Natural killer cell (primary cell): ENCODE measurements around the gene GRHL1. TPM values are rescaled to one million over a fixed set of nuclear protein-coding genes. Genes with fewer than 3 reads are reported as not detected.

Source experiments
- ATAC-seq, 3 donors: fragments of 150-1000 bp in 2 of 3; fragments of 200-7000 bp in 1 of 3; cut with Tn5 transposase; 1 replicate in 1 of 3; 2 replicates in 2 of 3; pipeline ENCODE4 v1.10.0; 2021; ENCODE audit warnings: mild to moderate bottlenecking in 2 of 3, moderate library complexity in 2 of 3
- DNase-seq, 2 donors: peaks; one replicate each; pipeline versions ENCODE4 v3.0.0 to v3.0.0-alpha.2; 2013 to 2021; ENCODE audit warnings: mixed read lengths in 1 of 2
- H3K27ac ChIP-seq: one replicate; pipeline ENCODE4 v1.5.1; 2013; ENCODE audit warnings: mild to moderate bottlenecking, low read length
- H3K27me3 ChIP-seq: one replicate; pipeline ENCODE4 v1.6.1; 2013; ENCODE audit warnings: low read length; ENCODE audit not compliant: control insufficient read depth, insufficient read depth
- H3K36me3 ChIP-seq: one replicate; pipeline ENCODE4 v1.6.1; 2013; ENCODE audit warnings: low read length; ENCODE audit not compliant: control insufficient read depth, insufficient read depth
- H3K4me1 ChIP-seq: one replicate; pipeline ENCODE4 v1.6.1; 2013; ENCODE audit warnings: low read length; ENCODE audit not compliant: control insufficient read depth, insufficient read depth
- H3K4me3 ChIP-seq: one replicate; pipeline ENCODE4 v1.5.1; 2013; ENCODE audit warnings: low read length
- H3K9me3 ChIP-seq: one replicate; pipeline ENCODE4 v1.6.1; 2013; ENCODE audit warnings: low read length; ENCODE audit not compliant: control insufficient read depth, insufficient read depth
- H3K27ac Mint-ChIP-seq, 2 donors: one replicate each; pipeline ENCODE4 v1.8.0; 2022; ENCODE audit warnings: mild to moderate bottlenecking in 2 of 2, mixed read lengths in 2 of 2, moderate library complexity in 1 of 2
- H3K27me3 Mint-ChIP-seq, 2 donors: one replicate each; pipeline ENCODE4 v1.8.0; 2022; ENCODE audit warnings: low read depth in 2 of 2, mixed read lengths in 2 of 2
- H3K36me3 Mint-ChIP-seq: one replicate; pipeline ENCODE4 v1.8.0; 2022; ENCODE audit warnings: mixed read lengths
- H3K4me1 Mint-ChIP-seq, 2 donors: one replicate each; pipeline ENCODE4 v1.8.0; 2022; ENCODE audit warnings: mixed read lengths in 2 of 2
- H3K4me3 Mint-ChIP-seq: one replicate; pipeline ENCODE4 v1.8.0; 2022; ENCODE audit warnings: mild to moderate bottlenecking, moderate library complexity, mixed read lengths
- H3K9me3 Mint-ChIP-seq, 2 donors: one replicate each; pipeline ENCODE4 v1.8.0; 2022; ENCODE audit warnings: mixed read lengths in 2 of 2
- WGBS: methylation state at CpG from one replicate; pipeline ENCODE4 v1.1.7; 2013; ENCODE audit warnings: missing lambda C conversion rate; ENCODE audit not compliant: insufficient coverage; 5-methylcytosine and 5-hydroxymethylcytosine counted together
- intact Hi-C: fragments of 100-400 bp; cut with micrococcal nuclease; formaldehyde crosslinking; loops from one replicate; pipeline ENCODE4 v1.14.2; 2022
- total RNA-seq, 4 donors: library from RNA; stranded (reverse); fragments of 120-200 nt in 1 of 4; gene quantifications; one replicate each; pipeline versions ENCODE4 v1.2.3 to v1.2.4, GENCODE V29; 2013 to 2022
- TF ChIP-seq, protein P1 (sequence below): fragments of 200-600 bp; IDR thresholded peaks from one replicate; pipeline ENCODE4 v1.8.0; 2022; ENCODE audit warnings: antibody characterized with exemption

The GRHL1 gene
- total RNA-seq, 3 donors from 2014 or later (not counting 1 experiment from before 2014, with no cell fraction given): 1.6 to 3.6 (median 3.2) TPM

DNA sequence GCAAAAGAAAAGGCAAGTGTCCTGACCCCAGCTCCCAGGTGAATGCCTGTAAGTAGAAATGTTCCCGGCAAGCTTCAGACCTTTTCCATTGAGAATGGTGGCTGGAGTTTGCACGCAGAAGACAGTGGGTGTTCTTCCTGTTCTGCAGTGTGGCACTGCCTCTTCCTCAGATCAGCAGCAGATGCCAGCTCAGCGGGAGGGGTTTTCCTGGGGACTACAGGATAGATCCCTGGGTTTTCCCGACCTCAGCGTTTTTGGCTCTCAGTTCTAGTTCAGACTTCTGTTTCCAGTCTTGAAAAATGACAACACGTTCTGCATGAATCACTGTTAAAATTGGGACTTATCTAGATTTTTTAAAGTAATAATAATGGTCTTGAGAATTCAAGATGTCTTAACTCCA, 39.2 kb downstream of the GRHL1 start:
- Histone ChIP-seq H3K27me3 (no peaks in the 10 kb centered on the region), H3K4me1 (no peaks in the 10 kb centered on the region), H3K36me3 (no peaks in the 10 kb centered on the region), H3K27ac (no peak overlapping the region), H3K4me3 (no peak overlapping the region), H3K9me3 (no peaks in the 10 kb centered on the region)
- no peak for ATAC-seq
- no peak overlapping the region for H3K4me3 Mint-ChIP-seq
- H3K27me3 Mint-ChIP-seq: no peaks in the 10 kb centered on the region
- no peaks in the 10 kb centered on the region for H3K9me3 Mint-ChIP-seq
- intact Hi-C loops: no loop called here
- no peak overlapping the region for H3K27ac Mint-ChIP-seq
- TF ChIP-seq, protein P1, sequence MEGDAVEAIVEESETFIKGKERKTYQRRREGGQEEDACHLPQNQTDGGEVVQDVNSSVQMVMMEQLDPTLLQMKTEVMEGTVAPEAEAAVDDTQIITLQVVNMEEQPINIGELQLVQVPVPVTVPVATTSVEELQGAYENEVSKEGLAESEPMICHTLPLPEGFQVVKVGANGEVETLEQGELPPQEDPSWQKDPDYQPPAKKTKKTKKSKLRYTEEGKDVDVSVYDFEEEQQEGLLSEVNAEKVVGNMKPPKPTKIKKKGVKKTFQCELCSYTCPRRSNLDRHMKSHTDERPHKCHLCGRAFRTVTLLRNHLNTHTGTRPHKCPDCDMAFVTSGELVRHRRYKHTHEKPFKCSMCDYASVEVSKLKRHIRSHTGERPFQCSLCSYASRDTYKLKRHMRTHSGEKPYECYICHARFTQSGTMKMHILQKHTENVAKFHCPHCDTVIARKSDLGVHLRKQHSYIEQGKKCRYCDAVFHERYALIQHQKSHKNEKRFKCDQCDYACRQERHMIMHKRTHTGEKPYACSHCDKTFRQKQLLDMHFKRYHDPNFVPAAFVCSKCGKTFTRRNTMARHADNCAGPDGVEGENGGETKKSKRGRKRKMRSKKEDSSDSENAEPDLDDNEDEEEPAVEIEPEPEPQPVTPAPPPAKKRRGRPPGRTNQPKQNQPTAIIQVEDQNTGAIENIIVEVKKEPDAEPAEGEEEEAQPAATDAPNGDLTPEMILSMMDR: no peak
- no peak for DNase-seq
- WGBS: 89% methylated on average over 6 of the region's 6 CpGs
- H3K4me1 Mint-ChIP-seq: no peaks in the 10 kb centered on the region
- no peaks in the 10 kb centered on the region for H3K36me3 Mint-ChIP-seq

DNA sequence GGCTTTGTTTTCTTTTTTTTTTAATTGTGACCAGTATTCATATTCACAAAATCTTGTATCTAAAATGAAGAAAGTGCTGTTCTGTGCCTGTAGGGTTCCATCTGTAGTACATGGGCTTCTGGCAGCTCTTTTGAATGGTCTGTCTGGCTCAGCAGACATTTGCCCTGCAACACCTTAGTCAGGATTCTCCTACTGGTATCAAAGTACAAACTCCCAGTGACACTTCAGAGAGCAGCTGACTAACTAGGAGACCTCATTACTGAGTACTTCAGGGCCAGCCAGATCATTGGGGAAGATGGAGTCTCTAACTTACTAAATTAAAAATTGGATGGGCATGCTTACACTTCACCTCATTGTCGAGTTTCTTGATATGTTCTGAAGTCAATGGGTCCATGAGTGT, 39.7 kb downstream of the GRHL1 start:
- Histone ChIP-seq H3K36me3 (no peaks in the 10 kb centered on the region), H3K4me1 (no peaks in the 10 kb centered on the region), H3K27ac (no peak overlapping the region), H3K27me3 (no peaks in the 10 kb centered on the region), H3K9me3 (no peaks in the 10 kb centered on the region), H3K4me3 (no peak overlapping the region)
- Mint-ChIP-seq H3K27me3 (peaks cover 0 to 2% of the 10 kb centered on the region in 2 donors), H3K9me3 (no peaks in the 10 kb centered on the region), H3K4me1 (no peaks in the 10 kb centered on the region), H3K4me3 (no peak overlapping the region), H3K36me3 (no peaks in the 10 kb centered on the region), H3K27ac (no peak overlapping the region)
- intact Hi-C loops: no loop called here
- DNase-seq (no peak), ATAC-seq (no peak)
- TF ChIP-seq, protein P1: no peak
- 83% methylated on average over 1 of the region's 1 CpG for WGBS

DNA sequence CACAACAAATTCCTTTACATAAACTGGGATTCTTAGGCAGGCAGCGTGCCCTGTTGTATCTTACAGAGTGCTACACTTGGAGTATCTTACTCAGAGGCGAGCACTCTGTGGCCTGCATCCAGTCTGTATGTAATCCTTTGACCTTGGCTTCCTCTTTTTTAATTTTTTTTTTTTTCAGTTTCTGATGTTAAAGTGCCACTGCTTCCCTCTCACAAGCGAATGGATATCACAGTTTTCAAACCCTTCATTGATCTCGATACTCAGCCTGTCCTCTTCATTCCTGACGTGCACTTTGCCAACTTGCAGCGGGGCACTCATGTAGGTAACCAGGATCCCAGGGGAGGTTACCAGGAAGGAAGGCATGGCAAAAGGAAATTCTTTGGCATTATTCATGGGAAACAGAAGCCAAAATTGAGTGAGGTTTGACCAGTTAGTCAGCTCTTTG, 40.4 kb downstream of the GRHL1 start:
- Histone ChIP-seq H3K4me3 (no peak overlapping the region), H3K36me3 (no peaks in the 10 kb centered on the region), H3K9me3 (no peaks in the 10 kb centered on the region), H3K27ac (no peak overlapping the region), H3K27me3 (no peaks in the 10 kb centered on the region), H3K4me1 (no peaks in the 10 kb centered on the region)
- Mint-ChIP-seq H3K27me3 (peaks cover 0 to 3% of the 10 kb centered on the region in 2 donors), H3K4me3 (no peak overlapping the region), H3K4me1 (no peaks in the 10 kb centered on the region), H3K9me3 (no peaks in the 10 kb centered on the region), H3K36me3 (no peaks in the 10 kb centered on the region), H3K27ac (no peak overlapping the region)
- no peak for ATAC-seq
- intact Hi-C loops: no loop called here
- DNase-seq: no peak
- TF ChIP-seq, protein P1: no peak
- WGBS: 79% methylated on average over 6 of the region's 6 CpGs

DNA sequence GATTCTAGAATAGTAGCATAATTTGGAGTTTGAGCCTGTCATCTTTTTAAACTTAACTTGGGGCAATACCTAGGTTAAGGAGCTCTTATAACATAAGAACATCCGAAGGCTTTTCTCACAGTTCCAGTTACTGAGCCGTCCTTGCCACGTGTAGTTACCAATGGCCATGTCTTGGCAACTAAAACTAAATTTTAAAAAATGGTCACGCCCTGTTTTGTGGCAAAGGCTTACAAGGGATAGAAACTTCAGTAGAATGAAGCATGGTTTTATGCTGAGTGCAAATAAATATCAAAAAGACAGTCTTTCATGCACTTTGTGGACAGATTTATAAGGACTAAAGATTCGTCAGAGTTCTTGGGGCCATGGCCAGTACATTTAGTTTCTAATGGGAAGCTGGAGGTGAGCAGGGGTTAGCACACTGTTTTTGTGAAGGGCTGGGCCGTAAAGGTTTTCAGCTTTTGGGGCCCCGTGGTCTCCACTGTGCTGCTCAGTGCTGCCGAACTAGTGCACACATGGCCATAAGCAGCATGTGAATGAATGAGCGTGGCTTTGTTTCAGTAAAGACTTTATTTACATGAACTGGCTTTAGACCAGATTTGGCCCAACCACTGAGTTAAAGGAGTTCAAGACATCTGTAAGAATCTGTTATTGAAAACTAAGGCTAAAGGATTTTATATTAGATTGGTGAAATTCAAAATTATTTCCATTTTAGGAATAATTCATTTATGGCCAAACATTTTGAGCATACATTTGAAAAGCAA, 41.1 kb downstream of the GRHL1 start:
- H3K27me3 Mint-ChIP-seq: peaks cover 0 to 3% of the 10 kb centered on the region in 2 donors
- intact Hi-C loops: no loop called here
- H3K27ac Mint-ChIP-seq: no peak overlapping the region
- H3K36me3 Mint-ChIP-seq: no peaks in the 10 kb centered on the region
- H3K4me3 Mint-ChIP-seq: no peak overlapping the region
- no peaks in the 10 kb centered on the region for H3K4me1 ChIP-seq
- no peak overlapping the region for H3K4me3 ChIP-seq
- no peaks in the 10 kb centered on the region for H3K36me3 ChIP-seq
- no peaks in the 10 kb centered on the region for H3K9me3 ChIP-seq
- no peaks in the 10 kb centered on the region for H3K27me3 ChIP-seq
- ATAC-seq (no peak), DNase-seq (no peak)
- WGBS: 89% methylated on average over 9 of the region's 9 CpGs
- H3K9me3 Mint-ChIP-seq: no peaks in the 10 kb centered on the region
- TF ChIP-seq, protein P1: no peak
- H3K27ac ChIP-seq: no peak overlapping the region
- no peaks in the 10 kb centered on the region for H3K4me1 Mint-ChIP-seq
